ENCODE data around the gene MTM1.

GRCh38 chrX:150548684-150549083, 19.7 kb upstream of the MTM1 start:
- no peak for TF ChIP-seq POLR2A (IDR thresholded peaks at IDR 0.05)
- TF ChIP-seq CTCF (IDR thresholded peaks at IDR 0.05) = no peak
